OCI-LY7 (cell line): ENCODE measurements around the gene LIFR. TPM values are rescaled to one million over a fixed set of nuclear protein-coding genes. Genes with fewer than 3 reads are reported as not detected.

Experiments
- BruUV-seq: library from RNA; stranded (reverse); fragments of 400-500 nt; replicated peaks from 2 replicates; lab custom pipeline; 2021; lab: Mats Ljungman, UMichigan
- CTCF ChIA-PET: fragments of 300-600 bp; sonication (Branson Sonifier 250); formaldehyde crosslinking; loops from one replicate; lab custom pipeline; 2022; ENCODE audit warnings: antibody characterized with exemption; ENCODE audit not compliant: unreplicated experiment; lab: Charles Lee
- POLR2A ChIA-PET: fragments of 300-600 bp; sonication (Branson Sonifier 250); formaldehyde crosslinking; loops from one replicate; lab custom pipeline; 2022; ENCODE audit warnings: antibody characterized with exemption; lab: Charles Lee
- DNase-seq: peaks from one replicate; pipeline ENCODE4 v3.0.0-alpha.2; 2015; ENCODE audit warnings: low spot score
- H2AFZ ChIP-seq: fragments of 200-600 bp; sonication (generic), shearing (Covaris generic); 2 replicates; pipeline ENCODE4 v1.6.1; 2014; ENCODE audit warnings: mild to moderate bottlenecking, antibody characterized with exemption, low read length, moderate library complexity
- H3K27ac ChIP-seq: fragments of 200-600 bp; sonication (generic); 2 replicates; pipeline ENCODE4 v1.5.1; 2014; ENCODE audit warnings: mixed run types, low read depth, mild to moderate bottlenecking, moderate library complexity, low read length, inconsistent platforms; ENCODE audit not compliant: poor library complexity, severe bottlenecking
- H3K36me3 ChIP-seq: fragments of 200-600 bp; sonication (generic); 2 replicates; pipeline ENCODE4 v1.6.1; 2014; ENCODE audit warnings: mild to moderate bottlenecking, antibody characterized with exemption, low read length, moderate library complexity, mixed read lengths; ENCODE audit not compliant: insufficient read depth
- H3K4me1 ChIP-seq: fragments of 200-600 bp; sonication (generic); 2 replicates; pipeline ENCODE4 v1.5.1; 2014; ENCODE audit warnings: mild to moderate bottlenecking, low read length; ENCODE audit not compliant: insufficient read depth, poor library complexity, severe bottlenecking
- H3K4me2 ChIP-seq: fragments of 200-600 bp; sonication (generic); 2 replicates; pipeline ENCODE4 v1.6.1; 2014; ENCODE audit warnings: mild to moderate bottlenecking, low read length
- H3K4me3 ChIP-seq: fragments of 200-600 bp; sonication (generic); 2 replicates; pipeline ENCODE4 v1.5.1; 2014; ENCODE audit warnings: mild to moderate bottlenecking, low read depth, low read length; ENCODE audit not compliant: poor library complexity, severe bottlenecking
- H3K79me2 ChIP-seq: fragments of 200-600 bp; sonication (generic); 2 replicates; pipeline ENCODE4 v1.6.1; 2016; ENCODE audit warnings: low read depth, mild to moderate bottlenecking, low read length, moderate library complexity, mixed read lengths; ENCODE audit not compliant: insufficient read depth
- H3K9me2 ChIP-seq: fragments of 200-600 bp; sonication (generic); 2 replicates; pipeline ENCODE4 v1.6.1; 2016; ENCODE audit warnings: mild to moderate bottlenecking, low read length, mixed read lengths; ENCODE audit not compliant: insufficient read depth
- H3K9me3 ChIP-seq: fragments of 200-600 bp; sonication (generic); 2 replicates; pipeline ENCODE4 v1.6.1; 2014; ENCODE audit warnings: mild to moderate bottlenecking, mixed run types, low read length, mixed read lengths
- H4K20me1 ChIP-seq: fragments of 200-600 bp; sonication (generic); 2 replicates; pipeline ENCODE4 v1.6.1; 2014; ENCODE audit warnings: mild to moderate bottlenecking, antibody characterized with exemption, low read length, moderate library complexity, mixed read lengths; ENCODE audit not compliant: insufficient read depth
- CTCF ChIP-seq: fragments of 200-600 bp; sonication (generic); conservative IDR thresholded peaks from 2 replicates; pipeline ENCODE4 v1.5.1; 2014; ENCODE audit warnings: mild to moderate bottlenecking, antibody characterized with exemption, low read length, moderate library complexity, mixed read lengths
- EZH2phosphoT487 ChIP-seq: fragments of 200-600 bp; sonication (generic); IDR thresholded peaks from 2 replicates; pipeline ENCODE4 v1.6.1; 2018; ENCODE audit warnings: low read depth, borderline replicate concordance, mild to moderate bottlenecking, mixed run types, antibody characterized with exemption, low read length, moderate library complexity, mixed read lengths
- intact Hi-C: fragments of 100-400 bp; cut with micrococcal nuclease; formaldehyde crosslinking; loops from one replicate; pipeline ENCODE4 v1.10.0; 2022; ENCODE audit not compliant: unreplicated experiment
- total RNA-seq, 2 experiments: library from RNA; depleted of rRNA in 1 of 2; stranded (reverse); fragments of >200 nt in 1 of 2; shearing (Covaris generic) in 1 of 2; gene quantifications; 2 replicates each; pipeline ENCODE4 v1.2.3, GENCODE V29; 2014 to 2022

Gene LIFR
- total RNA-seq, 2 experiments from 2014 or later, result not detected

GRCh38 chr5:38590838-38591522 lies 34.5 kb upstream of the LIFR start:
- Histone ChIP-seq H3K4me3 (no peak overlapping the region), H3K9me3 (no peaks in the 10 kb centered on the region), H3K79me2 (no peaks in the 10 kb centered on the region), H3K9me2 (no peaks in the 10 kb centered on the region), H3K4me2 (no peak overlapping the region), H3K27ac (no peak overlapping the region), H4K20me1 (no peaks in the 10 kb centered on the region), H3K4me1 (no peaks in the 10 kb centered on the region), H2AFZ (no peak overlapping the region), H3K36me3 (no peaks in the 10 kb centered on the region)
- CTCF ChIA-PET, result no interaction called here
- BruUV-seq, result no TSS peak
- DNase-seq, result no peak
- POLR2A ChIA-PET, result no interaction called here
- TF ChIP-seq EZH2phosphoT487 (no peak), CTCF (no peak)
- intact Hi-C loops, result no loop called here

- H3K9me2 ChIP-seq, result no peaks in the 10 kb centered on the region
- H3K79me2 ChIP-seq, result no peaks in the 10 kb centered on the region
- POLR2A ChIA-PET, result interaction anchor here (1.1 kb wide), 1 partner anchor 9 kb away, joined by 3 read pairs; no protein-coding TSS in a partner anchor
- TF ChIP-seq CTCF, result no peak
- TF ChIP-seq EZH2phosphoT487, result no peak
- no peak overlapping the region for H2AFZ ChIP-seq
- no peaks in the 10 kb centered on the region for H3K9me3 ChIP-seq
- H3K4me2 ChIP-seq, result no peak overlapping the region
- H3K27ac ChIP-seq, result no peak overlapping the region
- no peaks in the 10 kb centered on the region for H3K4me1 ChIP-seq
- intact Hi-C loops, result no loop called here
- no TSS peak for BruUV-seq
- DNase-seq, result no peak
- H3K36me3 ChIP-seq, result no peaks in the 10 kb centered on the region
- no peaks in the 10 kb centered on the region for H4K20me1 ChIP-seq
- H3K4me3 ChIP-seq, result no peak overlapping the region
- CTCF ChIA-PET, result no interaction called here
These were observed 33.2 kb upstream of the LIFR start for GRCh38 chr5:38589629-38590028.

- Histone ChIP-seq H3K4me3 (no peak overlapping the region), H3K36me3 (no peaks in the 10 kb centered on the region), H3K79me2 (no peaks in the 10 kb centered on the region), H2AFZ (no peak overlapping the region), H4K20me1 (no peaks in the 10 kb centered on the region), H3K27ac (no peak overlapping the region), H3K9me2 (no peaks in the 10 kb centered on the region), H3K9me3 (no peaks in the 10 kb centered on the region), H3K4me2 (no peak overlapping the region), H3K4me1 (no peaks in the 10 kb centered on the region)
- BruUV-seq, result no TSS peak
- TF ChIP-seq CTCF, result no peak
- no peak for TF ChIP-seq EZH2phosphoT487
- CTCF ChIA-PET, result no interaction called here
- intact Hi-C loops, result no loop called here
- DNase-seq, result no peak
- POLR2A ChIA-PET, result interaction anchor here (0.7 kb wide), 1 partner anchor 82 kb away, joined by 3 read pairs; no protein-coding TSS in a partner anchor
These were observed 29.4 kb upstream of the LIFR start for GRCh38 chr5:38585816-38586215.
